Suprapubic skin (tissue), 3 donors: Measurements from ENCODE around the gene AZGP1.

Source experiments
- CTCF ChIP-seq, 2 donors: fragments of 200-600 bp in 1 of 2; fragments of 450-650 bp in 1 of 2; sonication (generic) in 1 of 2; IDR thresholded peaks; one replicate each; pipeline ENCODE4 v1.5.1; 2016 to 2019; ENCODE audit warnings: antibody characterized with exemption in 2 of 2, mild to moderate bottlenecking in 1 of 2, moderate library complexity in 1 of 2
- EP300 ChIP-seq: sonication (generic); formaldehyde crosslinking; IDR thresholded peaks from one replicate; pipeline ENCODE4 v1.6.1; 2017; ENCODE audit warnings: antibody characterized with exemption

GRCh38 chr7:100013328-100013676 lies 37.5 kb upstream of the AZGP1 start:
- TF ChIP-seq EP300: no peak
- TF ChIP-seq CTCF (IDR thresholded peaks at IDR 0.05): no peak
